Ishikawa (cell line): Measurements from ENCODE around the gene NUDT2.

Source experiments
- CEBPB ChIP-seq: IDR thresholded peaks from 2 replicates; pipeline ENCODE4 v1.6.1; 2012
- CREB1 ChIP-seq: IDR thresholded peaks from 2 replicates; pipeline ENCODE4 v1.6.1; 2012; ENCODE audit warnings: low read depth
- EGR1 ChIP-seq: IDR thresholded peaks from 2 replicates; pipeline ENCODE4 v1.6.1; 2012
- EP300 ChIP-seq: IDR thresholded peaks from 2 replicates; pipeline ENCODE4 v1.6.1; 2012; ENCODE audit warnings: borderline replicate concordance
- FOXM1 ChIP-seq: IDR thresholded peaks from 2 replicates; pipeline ENCODE4 v1.6.1; 2012; ENCODE audit warnings: low read depth, borderline replicate concordance
- MAX ChIP-seq: IDR thresholded peaks from 2 replicates; pipeline ENCODE4 v1.6.1; 2012
- NFIC ChIP-seq: IDR thresholded peaks from 2 replicates; pipeline ENCODE4 v1.6.1; 2012
- RAD21 ChIP-seq: IDR thresholded peaks from 2 replicates; pipeline ENCODE4 v1.6.1; 2012; ENCODE audit warnings: low read depth
- TAF1 ChIP-seq: IDR thresholded peaks from 2 replicates; pipeline ENCODE4 v1.6.1; 2012; ENCODE audit warnings: low read depth, mild to moderate bottlenecking
- TCF12 ChIP-seq: IDR thresholded peaks from 2 replicates; pipeline ENCODE4 v1.6.1; 2012; ENCODE audit warnings: low read depth
- TEAD4 ChIP-seq: IDR thresholded peaks from 2 replicates; pipeline ENCODE4 v1.6.1; 2012
- YY1 ChIP-seq: IDR thresholded peaks from 2 replicates; pipeline ENCODE4 v1.6.1; 2012; ENCODE audit warnings: low read depth
- ZBTB7A ChIP-seq: IDR thresholded peaks from 2 replicates; pipeline ENCODE4 v1.6.1; 2012; ENCODE audit warnings: low read depth
- TF ChIP-seq, protein P1 (sequence below): IDR thresholded peaks from 2 replicates; pipeline ENCODE4 v1.6.1; 2012; ENCODE audit warnings: low read depth, mild to moderate bottlenecking
- TF ChIP-seq, protein P2 (sequence below): IDR thresholded peaks from 2 replicates; pipeline ENCODE4 v1.6.1; 2012

NUDT2 gene

GRCh38 chr9:34382054-34382453 is 52.7 kb downstream of the NUDT2 start:
- TF ChIP-seq, protein P1, sequence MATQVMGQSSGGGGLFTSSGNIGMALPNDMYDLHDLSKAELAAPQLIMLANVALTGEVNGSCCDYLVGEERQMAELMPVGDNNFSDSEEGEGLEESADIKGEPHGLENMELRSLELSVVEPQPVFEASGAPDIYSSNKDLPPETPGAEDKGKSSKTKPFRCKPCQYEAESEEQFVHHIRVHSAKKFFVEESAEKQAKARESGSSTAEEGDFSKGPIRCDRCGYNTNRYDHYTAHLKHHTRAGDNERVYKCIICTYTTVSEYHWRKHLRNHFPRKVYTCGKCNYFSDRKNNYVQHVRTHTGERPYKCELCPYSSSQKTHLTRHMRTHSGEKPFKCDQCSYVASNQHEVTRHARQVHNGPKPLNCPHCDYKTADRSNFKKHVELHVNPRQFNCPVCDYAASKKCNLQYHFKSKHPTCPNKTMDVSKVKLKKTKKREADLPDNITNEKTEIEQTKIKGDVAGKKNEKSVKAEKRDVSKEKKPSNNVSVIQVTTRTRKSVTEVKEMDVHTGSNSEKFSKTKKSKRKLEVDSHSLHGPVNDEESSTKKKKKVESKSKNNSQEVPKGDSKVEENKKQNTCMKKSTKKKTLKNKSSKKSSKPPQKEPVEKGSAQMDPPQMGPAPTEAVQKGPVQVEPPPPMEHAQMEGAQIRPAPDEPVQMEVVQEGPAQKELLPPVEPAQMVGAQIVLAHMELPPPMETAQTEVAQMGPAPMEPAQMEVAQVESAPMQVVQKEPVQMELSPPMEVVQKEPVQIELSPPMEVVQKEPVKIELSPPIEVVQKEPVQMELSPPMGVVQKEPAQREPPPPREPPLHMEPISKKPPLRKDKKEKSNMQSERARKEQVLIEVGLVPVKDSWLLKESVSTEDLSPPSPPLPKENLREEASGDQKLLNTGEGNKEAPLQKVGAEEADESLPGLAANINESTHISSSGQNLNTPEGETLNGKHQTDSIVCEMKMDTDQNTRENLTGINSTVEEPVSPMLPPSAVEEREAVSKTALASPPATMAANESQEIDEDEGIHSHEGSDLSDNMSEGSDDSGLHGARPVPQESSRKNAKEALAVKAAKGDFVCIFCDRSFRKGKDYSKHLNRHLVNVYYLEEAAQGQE: no peak
- TF ChIP-seq YY1 (no peak), EGR1 (no peak), CEBPB (no peak), TAF1 (no peak), NFIC (no peak), CREB1 (no peak), MAX (no peak)
- TF ChIP-seq, protein P2, sequence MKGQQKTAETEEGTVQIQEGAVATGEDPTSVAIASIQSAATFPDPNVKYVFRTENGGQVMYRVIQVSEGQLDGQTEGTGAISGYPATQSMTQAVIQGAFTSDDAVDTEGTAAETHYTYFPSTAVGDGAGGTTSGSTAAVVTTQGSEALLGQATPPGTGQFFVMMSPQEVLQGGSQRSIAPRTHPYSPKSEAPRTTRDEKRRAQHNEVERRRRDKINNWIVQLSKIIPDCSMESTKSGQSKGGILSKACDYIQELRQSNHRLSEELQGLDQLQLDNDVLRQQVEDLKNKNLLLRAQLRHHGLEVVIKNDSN: no peak

DNA sequence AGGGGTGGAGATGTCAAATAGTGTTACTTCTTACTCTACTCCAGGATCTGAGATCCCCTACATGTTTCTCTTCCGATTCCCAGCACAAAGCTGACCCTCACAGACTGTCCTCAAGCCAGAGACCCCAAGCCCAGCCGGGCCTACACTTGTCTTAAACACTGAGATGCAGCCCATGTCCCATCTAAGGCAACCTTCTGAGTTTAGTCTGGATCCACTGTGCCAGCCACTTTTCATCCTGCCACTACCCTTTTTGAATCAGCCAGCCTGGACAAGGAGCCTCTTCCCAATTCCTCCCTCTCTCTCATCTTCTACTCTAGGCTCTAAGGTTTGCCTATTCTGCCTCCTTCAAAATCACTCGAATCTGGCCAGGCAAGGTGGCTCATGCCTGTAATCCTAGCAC is 53.5 kb downstream of the NUDT2 start:
- TF ChIP-seq, protein P1: no peak
- no peak for TF ChIP-seq FOXM1
- no peak for TF ChIP-seq RAD21
- TF ChIP-seq TEAD4: no peak
- TF ChIP-seq ZBTB7A: no peak

DNA sequence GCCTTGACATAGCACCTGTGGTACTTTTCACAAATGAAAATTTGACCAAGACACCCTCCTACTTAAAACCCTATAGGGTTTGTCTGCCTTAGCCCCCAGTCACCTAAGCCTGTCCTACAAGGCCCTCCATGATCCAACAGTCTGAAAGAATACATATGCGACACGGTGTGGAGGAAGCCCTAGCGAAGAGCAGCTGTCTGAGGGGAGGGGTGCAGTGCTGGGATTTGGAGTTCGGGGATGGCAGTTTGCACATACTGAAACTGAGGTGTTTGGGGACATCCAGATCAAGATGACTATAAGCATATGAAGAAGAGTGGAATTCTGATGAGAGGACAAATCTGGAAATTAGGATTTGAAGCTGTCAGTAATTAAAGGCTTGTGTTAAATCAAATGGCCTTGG is 54.5 kb downstream of the NUDT2 start:
- TF ChIP-seq NFIC (no peak), TEAD4 (no peak), RAD21 (no peak), MAX (no peak), FOXM1 (no peak), TCF12 (no peak), CEBPB (no peak)
- TF ChIP-seq, protein P1: no peak

DNA sequence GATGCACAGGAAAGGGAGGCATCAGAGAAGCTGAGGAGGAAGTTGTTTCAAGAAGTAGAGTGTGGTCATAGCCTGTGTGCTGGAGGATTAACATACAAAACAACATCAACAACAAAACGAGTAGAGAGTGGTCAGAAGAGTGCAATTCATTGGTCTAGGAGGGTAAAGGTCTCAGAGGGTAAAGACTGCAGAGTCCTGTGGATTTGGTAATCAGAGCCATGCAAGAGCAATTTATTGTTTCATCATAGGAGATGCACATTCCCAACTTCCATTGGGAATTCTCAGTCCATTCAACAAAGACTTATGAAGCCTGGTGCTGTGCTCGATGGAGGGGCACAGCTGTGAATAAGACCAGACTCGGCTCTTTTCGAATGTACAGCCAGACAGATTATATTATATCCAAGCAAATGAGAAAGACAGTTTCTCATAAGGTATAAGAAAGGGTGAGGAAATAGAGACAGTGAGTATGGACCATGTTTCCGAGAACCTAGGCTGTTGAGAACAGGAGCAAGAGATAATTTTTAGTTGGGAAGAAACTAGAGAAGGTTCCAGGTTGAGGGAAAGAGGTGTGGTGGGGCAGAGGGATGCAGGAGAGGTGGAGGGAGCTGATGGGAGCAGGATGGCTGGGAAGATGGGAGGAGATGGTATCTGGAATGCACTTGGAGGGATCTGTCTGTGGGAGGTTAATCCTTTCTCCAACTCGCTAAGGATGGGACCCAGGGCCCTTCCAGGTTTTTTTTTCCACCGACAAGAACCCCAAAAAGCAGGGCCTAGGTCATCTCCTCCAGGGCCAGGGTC is 55.2 kb downstream of the NUDT2 start:
- no peak for TF ChIP-seq EP300
- no peak for TF ChIP-seq MAX
- TF ChIP-seq, protein P1: no peak
- TF ChIP-seq YY1: no peak
- no peak for TF ChIP-seq TCF12
- no peak for TF ChIP-seq ZBTB7A
- TF ChIP-seq CREB1: no peak
- TF ChIP-seq TEAD4: no peak
- no peak for TF ChIP-seq NFIC
